IMR-90 (cell line): ENCODE measurements around the gene LTBP1.

Source experiments
- BHLHE40 ChIP-seq: fragments of 150-350 bp; IDR thresholded peaks from 2 replicates; pipeline ENCODE4 v1.6.1; 2016; ENCODE audit warnings: mild to moderate bottlenecking, low read depth, low read length
- CEBPB ChIP-seq: IDR thresholded peaks from 2 replicates; pipeline ENCODE4 v1.6.1; 2012; ENCODE audit warnings: low read depth, low read length, improper control_type of control experiment
- CTCF ChIP-seq: conservative IDR thresholded peaks from 2 replicates; pipeline ENCODE4 v1.5.1; 2012; ENCODE audit warnings: mild to moderate bottlenecking, low read depth, low read length, improper control_type of control experiment
- ELK1 ChIP-seq: fragments of 150-350 bp; IDR thresholded peaks from 2 replicates; pipeline ENCODE4 v1.6.1; 2016; ENCODE audit warnings: low read depth, mild to moderate bottlenecking, low read length, moderate library complexity, borderline replicate concordance
- FOS ChIP-seq: fragments of 150-350 bp; IDR thresholded peaks from 2 replicates; pipeline ENCODE4 v1.6.1; 2016; ENCODE audit warnings: low read depth, low read length
- MAFK ChIP-seq: IDR thresholded peaks from 2 replicates; pipeline ENCODE4 v1.6.1; 2012; ENCODE audit warnings: low read depth, low read length, improper control_type of control experiment
- MAZ ChIP-seq: IDR thresholded peaks from 2 replicates; pipeline ENCODE4 v1.6.1; 2012; ENCODE audit warnings: low read depth, mild to moderate bottlenecking, low read length, improper control_type of control experiment, moderate library complexity, borderline replicate concordance
- POLR2A ChIP-seq: IDR thresholded peaks from 2 replicates; pipeline ENCODE4 v1.6.1; 2012; ENCODE audit warnings: mild to moderate bottlenecking, low read depth, low read length
- RAD21 ChIP-seq: IDR thresholded peaks from 2 replicates; pipeline ENCODE4 v1.6.1; 2012; ENCODE audit warnings: low read length, improper control_type of control experiment
- RCOR1 ChIP-seq: IDR thresholded peaks from 2 replicates; pipeline ENCODE4 v1.6.1; 2012; ENCODE audit warnings: mild to moderate bottlenecking, low read length, improper control_type of control experiment; ENCODE audit not compliant: insufficient replicate concordance
- SMC3 ChIP-seq: fragments of 150-350 bp; IDR thresholded peaks from 2 replicates; pipeline ENCODE4 v1.6.1; 2016; ENCODE audit warnings: low read depth, mild to moderate bottlenecking, antibody characterized with exemption, low read length, moderate library complexity
- USF2 ChIP-seq: fragments of 150-350 bp; IDR thresholded peaks from 2 replicates; pipeline ENCODE4 v1.6.1; 2017; ENCODE audit warnings: mild to moderate bottlenecking, antibody characterized with exemption, low read length, low read depth

GRCh38 chr2:32962690-32963089 lies 15.9 kb downstream of the LTBP1 start:
- TF ChIP-seq CTCF (no peak), RCOR1 (no peak), MAFK (no peak), FOS (no peak), ELK1 (no peak), RAD21 (no peak), BHLHE40 (no peak), USF2 (no peak), POLR2A (no peak), SMC3 (no peak), MAZ (no peak), CEBPB (no peak)
